Lower lobe of right lung (tissue), 2 donors: ENCODE data around the gene ZBTB40. TPM values are rescaled to one million over a fixed set of nuclear protein-coding genes. Genes with fewer than 3 reads are reported as not detected.
A peak's percentile ranks its signal among the peaks of the same experiment; 100 is the strongest.

Experiments used
- ATAC-seq, 2 donors: fragments of 200-7000 bp; cut with Tn5 transposase; one replicate each; pipeline ENCODE4 v1.9.1; 2020 to 2022; ENCODE audit warnings: mild to moderate bottlenecking in 2 of 2, moderate library complexity in 2 of 2
- DNase-seq: peaks from one replicate; pipeline ENCODE4 v3.0.0-alpha.2; 2020
- H3K27ac ChIP-seq: fragments of 200-600 bp; one replicate; pipeline ENCODE4 v1.8.0; 2022
- H3K27me3 ChIP-seq: fragments of 200-600 bp; one replicate; pipeline ENCODE4 v1.8.0; 2022; ENCODE audit warnings: low read depth
- H3K36me3 ChIP-seq: fragments of 200-600 bp; one replicate; pipeline ENCODE4 v1.8.0; 2022; ENCODE audit warnings: mild to moderate bottlenecking
- H3K4me1 ChIP-seq: fragments of 200-600 bp; one replicate; pipeline ENCODE4 v1.8.0; 2022
- H3K4me3 ChIP-seq: fragments of 200-600 bp; one replicate; pipeline ENCODE4 v1.8.0; 2022; ENCODE audit warnings: mild to moderate bottlenecking
- H3K9me3 ChIP-seq: fragments of 200-600 bp; one replicate; pipeline ENCODE4 v1.8.0; 2022
- intact Hi-C: fragments of 100-400 bp; cut with DNase I; formaldehyde crosslinking; loops from one replicate; pipeline ENCODE4 v1.11.0; 2022
- total RNA-seq: library from RNA; stranded (reverse); fragmentation: NEBNext Ultra II Directional; extraction: Animal tissue kit (Norgen Biotek cat#: 25700); gene quantifications from one replicate; pipeline ENCODE4 v1.2.1, GENCODE V29; 2021
- TF ChIP-seq, protein P1 (sequence below): fragments of 200-600 bp; IDR thresholded peaks from one replicate; pipeline ENCODE4 v1.8.0; 2022; ENCODE audit warnings: antibody characterized with exemption, mild to moderate bottlenecking
- donor health status: DM: no; HTN: yes; CAD: no; lungs with severe emphysema.

ZBTB40 gene
- total RNA-seq, 1 donor from 2014 or later, result 25.3 TPM

- no peaks in the 10 kb centered on the region for H3K9me3 ChIP-seq
- TF ChIP-seq, protein P1, sequence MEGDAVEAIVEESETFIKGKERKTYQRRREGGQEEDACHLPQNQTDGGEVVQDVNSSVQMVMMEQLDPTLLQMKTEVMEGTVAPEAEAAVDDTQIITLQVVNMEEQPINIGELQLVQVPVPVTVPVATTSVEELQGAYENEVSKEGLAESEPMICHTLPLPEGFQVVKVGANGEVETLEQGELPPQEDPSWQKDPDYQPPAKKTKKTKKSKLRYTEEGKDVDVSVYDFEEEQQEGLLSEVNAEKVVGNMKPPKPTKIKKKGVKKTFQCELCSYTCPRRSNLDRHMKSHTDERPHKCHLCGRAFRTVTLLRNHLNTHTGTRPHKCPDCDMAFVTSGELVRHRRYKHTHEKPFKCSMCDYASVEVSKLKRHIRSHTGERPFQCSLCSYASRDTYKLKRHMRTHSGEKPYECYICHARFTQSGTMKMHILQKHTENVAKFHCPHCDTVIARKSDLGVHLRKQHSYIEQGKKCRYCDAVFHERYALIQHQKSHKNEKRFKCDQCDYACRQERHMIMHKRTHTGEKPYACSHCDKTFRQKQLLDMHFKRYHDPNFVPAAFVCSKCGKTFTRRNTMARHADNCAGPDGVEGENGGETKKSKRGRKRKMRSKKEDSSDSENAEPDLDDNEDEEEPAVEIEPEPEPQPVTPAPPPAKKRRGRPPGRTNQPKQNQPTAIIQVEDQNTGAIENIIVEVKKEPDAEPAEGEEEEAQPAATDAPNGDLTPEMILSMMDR, result no peak
- DNase-seq (peak; percentile 79), ATAC-seq (peak; percentile 88 to 91)
- peaks cover 7% of the 10 kb centered on the region for H3K27me3 ChIP-seq
- peak overlapping the region; percentile 69 for H3K27ac ChIP-seq
- intact Hi-C loops, result no loop called here
- peaks cover 16% of the 10 kb centered on the region for H3K4me1 ChIP-seq
- no peaks in the 10 kb centered on the region for H3K36me3 ChIP-seq
- no peak overlapping the region for H3K4me3 ChIP-seq
Measured at GRCh38 chr1:22414244-22414751, 37.4 kb upstream of the ZBTB40 start.

DNA sequence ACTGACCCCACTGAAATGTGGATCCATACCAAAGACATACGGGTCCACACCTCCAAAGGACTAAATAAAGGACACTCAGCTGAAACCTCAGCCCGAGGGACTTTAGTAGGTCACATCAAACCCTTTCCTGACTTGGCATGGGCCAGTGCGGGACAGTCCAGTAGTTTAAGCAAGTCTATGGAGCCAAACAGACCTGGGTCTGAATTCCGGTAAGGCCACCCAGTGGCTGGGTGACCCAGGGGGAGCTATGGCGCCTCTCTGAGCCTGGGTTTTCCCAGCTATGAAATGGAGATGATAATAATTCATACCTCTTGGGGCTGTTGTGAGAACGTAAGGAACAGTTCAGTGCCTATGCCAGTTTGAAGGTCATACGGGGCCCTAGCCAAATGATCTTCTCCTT, 36.2 kb upstream of the ZBTB40 start:
- intact Hi-C loops, result no loop called here
- Histone ChIP-seq H3K4me1 (peaks cover 16% of the 10 kb centered on the region), H3K27me3 (peaks cover 19% of the 10 kb centered on the region), H3K27ac (no peak overlapping the region), H3K4me3 (no peak overlapping the region), H3K36me3 (no peaks in the 10 kb centered on the region), H3K9me3 (no peaks in the 10 kb centered on the region)
- DNase-seq, result no peak
- no peak for ATAC-seq
- TF ChIP-seq, protein P1, result no peak

DNA sequence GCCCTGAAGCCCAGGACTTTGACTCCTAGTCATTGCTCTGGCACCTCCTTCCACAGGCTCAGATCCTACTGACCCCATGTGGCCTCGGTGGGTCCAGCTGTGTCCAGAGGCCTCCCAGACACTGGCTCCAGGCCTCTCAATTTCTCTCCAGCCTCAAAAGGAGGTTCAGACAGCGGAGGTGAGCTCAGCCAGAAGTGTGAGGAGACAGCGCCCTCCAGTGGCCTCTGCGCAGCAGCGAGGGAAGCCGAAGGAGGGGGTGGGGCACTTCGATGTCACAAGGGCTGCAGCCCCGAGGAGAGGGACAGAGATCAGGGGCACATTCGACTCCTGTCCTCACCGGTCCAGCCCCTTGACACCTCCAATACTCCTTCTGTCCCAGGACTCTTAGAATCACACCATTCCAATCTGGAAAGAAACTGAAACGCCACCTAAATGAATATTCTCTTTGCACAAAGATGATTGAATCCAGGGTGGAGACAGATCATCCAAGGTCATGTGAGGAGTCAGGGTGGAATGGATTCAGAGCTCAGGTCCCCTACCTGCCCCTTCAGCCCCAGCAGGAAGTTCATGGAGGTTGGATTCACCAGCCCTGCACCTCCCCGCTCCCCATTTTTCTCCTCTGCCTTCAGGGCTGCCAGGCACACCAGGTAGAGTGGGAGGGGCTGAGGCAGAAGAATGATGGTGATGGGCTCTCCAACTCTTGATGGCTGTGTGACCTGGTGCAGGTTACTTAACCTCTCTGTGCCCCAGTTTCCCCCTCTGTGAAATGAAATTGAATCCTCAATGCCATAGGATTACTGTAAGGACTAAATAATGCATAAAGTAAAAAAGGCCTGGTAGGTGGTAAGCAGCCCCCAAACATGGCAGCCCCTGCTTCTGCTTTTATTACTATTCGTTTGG, 34.8 kb upstream of the ZBTB40 start:
- Histone ChIP-seq H3K27ac (no peak overlapping the region), H3K27me3 (peaks cover 19% of the 10 kb centered on the region), H3K36me3 (no peaks in the 10 kb centered on the region), H3K9me3 (no peaks in the 10 kb centered on the region), H3K4me3 (no peak overlapping the region), H3K4me1 (peaks cover 16% of the 10 kb centered on the region)
- ATAC-seq (peak; percentile 58 to 64), DNase-seq (peak; percentile 76)
- TF ChIP-seq, protein P1, result peak; percentile 87
- intact Hi-C loops, result no loop called here

- H3K27me3 ChIP-seq, result peaks cover 19% of the 10 kb centered on the region
- no peak overlapping the region for H3K27ac ChIP-seq
- no peak overlapping the region for H3K4me3 ChIP-seq
- TF ChIP-seq, protein P1, result no peak
- ATAC-seq (no peak), DNase-seq (no peak)
- intact Hi-C loops, result no loop called here
- peaks cover 11% of the 10 kb centered on the region for H3K4me1 ChIP-seq
- no peaks in the 10 kb centered on the region for H3K36me3 ChIP-seq
- no peaks in the 10 kb centered on the region for H3K9me3 ChIP-seq
Measured at GRCh38 chr1:22417466-22417865, 34.2 kb upstream of the ZBTB40 start.

- no peaks in the 10 kb centered on the region for H3K36me3 ChIP-seq
- H3K4me1 ChIP-seq, result peaks cover 5% of the 10 kb centered on the region
- TF ChIP-seq, protein P1, result no peak
- H3K9me3 ChIP-seq, result no peaks in the 10 kb centered on the region
- ATAC-seq (no peak), DNase-seq (no peak)
- no peak overlapping the region for H3K27ac ChIP-seq
- no peak overlapping the region for H3K4me3 ChIP-seq
- intact Hi-C loops, result no loop called here
- H3K27me3 ChIP-seq, result peaks cover 22% of the 10 kb centered on the region
Measured at GRCh38 chr1:22418312-22418711, 33.3 kb upstream of the ZBTB40 start.
